Keratinocyte (primary cell): ENCODE results near the gene SCUBE3.

Source experiments
- CTCF ChIP-seq, 3 experiments: IDR thresholded peaks in 1 of 3; conservative IDR thresholded peaks in 1 of 3; optimal IDR thresholded peaks in 1 of 3; 2 replicates in 2 of 3; 3 replicates in 1 of 3; pipeline versions ENCODE3 to v1.5.1; 2011; ENCODE audit warnings: low read length in 3 of 3, mild to moderate bottlenecking in 3 of 3, moderate library complexity in 2 of 3, control low read depth in 1 of 3, inconsistent platforms in 1 of 3; ENCODE audit not compliant: insufficient read depth in 2 of 3; ENCODE audit errors: extremely low read depth in 1 of 3
- EZH2 ChIP-seq: IDR thresholded peaks from one replicate; pipeline ENCODE4 v1.6.1; 2012; ENCODE audit warnings: inconsistent platforms, mild to moderate bottlenecking, low read length, moderate library complexity

GRCh38 chr6:35170891-35171290, 42.9 kb upstream of the SCUBE3 start:
- no peak for TF ChIP-seq CTCF (optimal IDR thresholded peaks at IDR 0.05 in 1 of 3, IDR thresholded peaks at IDR 0.05 in 1 of 3, conservative IDR thresholded peaks at IDR 0.05 in 1 of 3; ENCODE audit: extremely low read depth in 1 of 3, insufficient read depth in 2 of 3, low read length in 3 of 3)
- TF ChIP-seq EZH2: no peak
